Retina (tissue), 1 donor: ENCODE measurements around the gene RHBDD1.
A peak's percentile ranks its signal among the peaks of the same experiment; 100 is the strongest.

Source experiments
- DNase-seq: peaks from one replicate; pipeline ENCODE4 v3.0.0-alpha.2; 2016

RHBDD1 gene

GRCh38 chr2:226994775-226995174, 158.9 kb downstream of the RHBDD1 start:
- no peak for DNase-seq

DNA sequence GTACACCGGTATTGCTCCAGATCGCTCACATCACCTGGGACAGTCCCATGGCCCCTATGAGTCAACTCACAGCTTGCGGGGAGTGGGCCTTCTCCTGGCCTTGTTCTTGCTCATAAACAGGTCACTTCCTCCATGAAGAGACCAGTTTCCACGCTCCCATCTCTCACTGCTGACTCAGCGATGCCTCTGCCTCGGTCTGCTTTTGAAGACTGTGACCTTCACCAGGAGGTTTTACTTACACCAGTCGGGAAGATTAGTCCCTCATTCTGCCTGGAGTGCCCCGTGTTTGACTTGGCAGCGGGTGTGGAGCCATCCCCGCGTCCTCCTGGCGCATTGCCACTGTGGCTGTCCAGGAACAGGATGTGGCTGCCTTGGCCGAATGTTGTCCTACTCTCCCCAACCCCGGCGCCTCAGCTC, 159.8 kb downstream of the RHBDD1 start:
- DNase-seq: no peak

GRCh38 chr2:226999661-227000060, 163.8 kb downstream of the RHBDD1 start:
- no peak for DNase-seq

DNA sequence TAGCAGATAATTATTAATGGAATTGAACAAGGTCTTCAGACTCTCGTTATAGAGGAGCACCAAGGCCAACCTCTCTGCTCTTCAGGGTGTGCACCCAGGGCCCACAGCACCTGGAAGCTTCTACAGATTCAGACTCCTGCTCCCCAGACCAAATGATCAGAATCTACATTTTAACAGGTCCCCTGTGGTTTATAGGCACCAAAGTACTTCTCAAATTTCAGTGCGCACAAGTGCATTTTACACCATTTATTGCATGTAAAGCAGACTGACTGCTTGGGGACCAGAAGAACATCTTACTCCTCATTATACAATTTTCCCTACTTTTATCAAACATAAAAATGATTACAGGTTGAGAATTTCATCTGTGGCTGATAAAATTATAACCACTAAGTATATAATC, 164.3 kb downstream of the RHBDD1 start:
- DNase-seq: no peak

GRCh38 chr2:227004482-227004881, 168.6 kb downstream of the RHBDD1 start:
- DNase-seq: no peak

- peak; percentile 50 for DNase-seq
Observed at GRCh38 chr2:227006189-227006897, 170.5 kb downstream of the RHBDD1 start.

DNA sequence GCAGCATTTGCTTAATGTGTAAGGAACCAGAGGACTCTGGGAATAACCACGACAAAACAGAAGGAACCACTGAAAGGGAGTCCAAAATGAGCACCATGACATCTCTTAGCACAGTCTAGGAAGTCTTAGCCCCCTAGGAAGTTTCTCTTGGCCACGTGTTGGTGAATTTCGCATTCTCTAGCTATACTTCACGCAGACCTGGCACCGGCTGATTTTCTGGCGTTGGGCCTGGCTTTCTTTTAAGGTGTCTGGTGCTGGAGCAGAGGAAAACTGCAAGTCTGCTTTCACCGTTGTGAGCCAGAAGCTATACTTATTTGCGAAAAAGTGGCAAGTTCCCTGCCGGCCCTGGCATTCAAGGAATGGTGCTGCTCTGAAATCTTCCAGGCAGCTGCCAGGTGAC, 171.3 kb downstream of the RHBDD1 start:
- DNase-seq: no peak

- DNase-seq: no peak
Observed at GRCh38 chr2:227007940-227008339, 172.1 kb downstream of the RHBDD1 start.

DNA sequence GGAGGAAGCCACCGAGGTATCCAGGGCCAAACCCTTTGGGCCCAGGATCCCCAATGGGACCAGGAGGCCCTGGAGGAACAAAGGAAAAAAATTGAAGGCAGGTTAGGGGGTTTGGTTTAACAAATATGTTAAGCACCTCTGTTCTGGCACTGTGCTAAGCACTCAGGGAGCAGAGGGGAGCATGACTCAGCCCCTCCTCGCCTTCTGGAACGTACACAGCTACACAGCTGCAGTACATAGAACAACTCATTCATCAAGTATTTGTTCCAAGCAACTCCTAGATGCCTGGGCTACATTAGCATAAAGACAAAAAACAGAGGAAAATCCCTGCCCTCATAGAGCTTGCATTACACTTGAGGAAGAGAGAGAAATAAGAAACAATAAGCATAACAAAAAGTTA, 174.6 kb downstream of the RHBDD1 start:
- DNase-seq: no peak

DNA sequence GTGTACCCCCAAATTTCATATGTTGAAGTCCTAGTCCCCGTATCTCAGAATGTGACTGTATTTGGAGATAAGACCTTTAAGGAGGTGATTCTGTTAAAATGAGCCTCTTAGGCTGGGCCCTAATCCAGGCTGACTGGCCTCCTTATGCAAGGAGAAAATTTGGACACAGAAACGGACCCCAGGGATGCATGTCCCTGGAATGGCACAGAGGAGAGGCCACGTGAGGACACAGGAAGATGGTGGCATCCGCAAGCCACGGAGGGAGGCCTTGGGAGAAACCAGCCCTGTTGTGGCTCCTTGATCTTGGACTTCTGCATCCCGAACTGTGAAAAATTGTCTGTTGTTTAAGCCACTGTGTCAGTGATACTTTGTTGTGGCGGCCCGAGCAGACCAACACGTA, 177.5 kb downstream of the RHBDD1 start:
- no peak for DNase-seq

- no peak for DNase-seq
Observed at GRCh38 chr2:227013881-227014280, 178.0 kb downstream of the RHBDD1 start.

DNA sequence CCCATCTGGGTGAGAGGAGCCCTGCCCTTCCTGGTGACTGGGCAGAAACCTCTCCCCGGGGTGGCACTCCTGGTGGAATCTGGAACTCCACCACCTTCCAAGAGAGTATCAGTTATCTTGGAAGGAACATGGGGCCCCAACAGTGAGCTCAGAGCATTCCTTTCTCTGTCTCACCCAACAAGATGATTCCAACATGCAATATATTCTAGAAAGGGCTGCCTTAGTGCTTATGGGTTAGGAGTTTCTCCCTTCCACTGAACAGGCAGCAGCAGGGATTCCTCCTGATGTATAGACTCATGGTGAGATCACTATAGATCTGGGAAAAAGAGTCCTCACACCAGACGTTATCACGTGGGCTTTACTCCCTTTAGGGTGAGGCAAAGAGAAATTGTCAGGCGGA, 181.0 kb downstream of the RHBDD1 start:
- DNase-seq: no peak

- DNase-seq: no peak
Observed at GRCh38 chr2:227020416-227020815, 184.6 kb downstream of the RHBDD1 start.

- no peak for DNase-seq
Observed at GRCh38 chr2:227022608-227023007, 186.8 kb downstream of the RHBDD1 start.

GRCh38 chr2:227025510-227025909, 189.7 kb downstream of the RHBDD1 start:
- DNase-seq: no peak

DNA sequence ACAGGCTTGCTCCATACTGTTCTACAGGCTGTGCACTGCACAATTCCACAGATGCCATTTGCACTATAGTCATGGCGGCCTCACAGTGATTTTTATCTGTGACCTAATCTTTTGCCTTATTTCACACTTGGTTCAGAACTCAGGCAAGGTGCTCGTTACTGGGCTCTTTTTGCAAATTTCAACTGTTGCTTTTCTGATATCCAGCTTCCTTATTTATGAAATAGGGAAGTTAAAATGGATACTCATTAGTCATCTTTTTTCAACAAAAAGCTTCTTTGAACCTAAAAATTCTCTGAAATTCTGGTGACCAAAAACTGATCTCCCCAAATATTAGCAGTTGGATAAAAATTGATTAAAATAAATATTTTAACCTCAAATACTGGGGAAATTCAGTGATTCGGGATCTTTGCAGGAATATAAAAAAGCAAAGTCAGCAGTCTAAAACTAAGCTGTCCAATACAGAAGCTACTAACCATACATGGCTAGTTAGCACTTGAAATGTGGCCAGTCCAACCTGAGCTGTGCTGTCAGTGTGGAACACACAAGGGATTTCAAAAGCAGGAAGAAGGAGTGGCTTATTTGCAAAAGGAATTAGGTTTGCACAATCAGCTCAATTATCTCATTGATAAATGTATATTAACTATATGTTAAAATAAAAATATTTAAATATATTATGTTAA, 193.7 kb downstream of the RHBDD1 start:
- no peak for DNase-seq

DNA sequence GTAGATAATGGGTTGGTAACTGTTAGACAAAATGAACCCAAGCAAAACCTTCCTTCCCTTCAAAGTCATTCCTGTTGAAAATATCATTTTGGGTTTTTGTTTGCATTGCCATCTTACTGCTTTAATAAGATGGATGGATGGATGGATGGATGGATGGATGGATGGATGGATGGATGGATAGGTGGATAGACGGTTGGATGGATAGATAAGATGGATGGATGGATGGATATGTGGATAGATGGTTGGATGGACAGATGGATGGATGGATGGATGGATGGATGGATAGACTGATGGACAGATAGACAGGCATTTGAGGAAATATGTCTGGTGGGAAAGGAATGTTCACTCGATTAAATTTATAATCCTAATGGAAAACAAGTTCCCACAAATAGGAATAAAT, 194.9 kb downstream of the RHBDD1 start:
- DNase-seq: no peak

GRCh38 chr2:227031379-227031778, 195.5 kb downstream of the RHBDD1 start:
- no peak for DNase-seq

DNA sequence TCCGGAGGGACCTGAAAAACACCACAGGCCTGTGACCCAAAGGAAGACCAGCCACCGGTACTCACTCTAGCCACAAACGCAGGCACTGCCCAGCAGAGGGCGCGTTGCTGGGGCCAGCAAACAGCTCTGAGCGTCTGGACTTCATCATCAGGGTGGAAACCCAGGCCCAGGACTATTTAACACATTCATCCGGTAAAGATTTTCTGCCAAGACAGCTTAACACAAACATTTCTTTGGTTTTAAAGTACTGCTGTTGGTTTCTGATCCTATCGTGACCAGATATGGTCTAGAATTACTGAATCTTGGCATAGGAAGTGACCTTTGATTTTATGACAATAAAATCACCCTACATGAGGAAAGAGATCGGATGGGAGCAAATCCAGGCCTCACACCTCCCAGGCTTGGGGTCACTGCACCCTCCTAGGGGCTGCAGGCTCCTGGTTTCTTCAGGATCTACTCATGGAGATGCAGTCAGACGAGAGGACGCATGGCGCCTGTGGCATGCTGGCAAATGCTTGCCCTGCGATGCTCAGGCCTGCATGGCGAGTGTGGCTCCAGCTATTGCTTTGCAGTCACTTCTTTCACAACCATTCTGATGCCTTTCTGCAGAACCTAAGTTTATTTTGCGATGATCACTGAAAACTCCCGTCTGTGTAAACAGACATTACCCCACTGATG, 197.8 kb downstream of the RHBDD1 start:
- peak; percentile 34 for DNase-seq

DNA sequence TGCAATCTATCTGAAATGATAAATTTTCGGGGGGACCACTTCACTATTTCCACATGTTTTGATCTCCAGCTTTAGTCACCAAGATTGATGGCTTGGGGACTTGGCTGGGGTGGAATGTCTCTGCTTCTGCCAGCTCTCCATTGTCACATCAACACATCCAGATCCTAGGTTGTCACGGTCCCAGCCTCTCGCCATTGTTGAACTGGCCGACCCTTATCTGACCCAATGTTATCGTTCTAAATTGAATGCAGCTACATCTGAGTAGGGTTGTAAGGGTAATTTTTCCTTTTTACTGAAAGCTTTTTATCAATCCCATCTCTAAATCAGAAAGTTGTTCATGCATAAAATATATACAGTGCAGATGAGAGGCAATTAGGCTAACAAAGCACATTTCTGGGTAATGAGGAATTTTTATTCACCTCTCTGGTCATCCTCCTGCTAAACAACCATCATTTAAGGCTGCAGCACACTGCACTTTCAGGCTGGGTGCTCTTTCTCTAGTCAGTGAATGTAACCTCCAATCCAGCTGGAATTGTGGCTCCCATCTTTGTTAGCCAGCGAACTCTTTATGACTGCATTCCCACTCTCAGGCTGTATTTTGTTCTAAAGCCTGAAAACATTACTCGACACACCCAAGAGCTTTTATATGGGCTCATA, 200.0 kb downstream of the RHBDD1 start:
- DNase-seq: peak; percentile 33

DNA sequence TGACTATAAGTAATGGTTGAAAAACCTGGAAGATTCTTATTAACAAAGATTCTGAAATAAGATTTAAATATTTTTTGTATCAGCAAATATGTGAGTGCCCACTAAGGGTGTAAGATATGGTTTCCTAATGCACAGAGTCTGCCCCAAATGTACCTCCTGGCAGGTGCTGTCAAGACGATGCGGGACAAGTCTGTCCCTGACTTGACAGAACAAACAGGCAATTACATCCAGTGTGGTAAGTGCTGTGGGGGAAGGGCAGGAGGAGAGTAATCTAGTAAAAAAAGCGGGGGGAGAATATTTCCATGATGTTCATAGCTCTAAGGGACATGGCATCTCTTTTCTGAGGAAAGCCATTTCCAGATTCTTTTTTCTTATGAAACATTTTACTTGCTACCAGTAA, 200.7 kb downstream of the RHBDD1 start:
- peak; percentile 6 for DNase-seq

DNA sequence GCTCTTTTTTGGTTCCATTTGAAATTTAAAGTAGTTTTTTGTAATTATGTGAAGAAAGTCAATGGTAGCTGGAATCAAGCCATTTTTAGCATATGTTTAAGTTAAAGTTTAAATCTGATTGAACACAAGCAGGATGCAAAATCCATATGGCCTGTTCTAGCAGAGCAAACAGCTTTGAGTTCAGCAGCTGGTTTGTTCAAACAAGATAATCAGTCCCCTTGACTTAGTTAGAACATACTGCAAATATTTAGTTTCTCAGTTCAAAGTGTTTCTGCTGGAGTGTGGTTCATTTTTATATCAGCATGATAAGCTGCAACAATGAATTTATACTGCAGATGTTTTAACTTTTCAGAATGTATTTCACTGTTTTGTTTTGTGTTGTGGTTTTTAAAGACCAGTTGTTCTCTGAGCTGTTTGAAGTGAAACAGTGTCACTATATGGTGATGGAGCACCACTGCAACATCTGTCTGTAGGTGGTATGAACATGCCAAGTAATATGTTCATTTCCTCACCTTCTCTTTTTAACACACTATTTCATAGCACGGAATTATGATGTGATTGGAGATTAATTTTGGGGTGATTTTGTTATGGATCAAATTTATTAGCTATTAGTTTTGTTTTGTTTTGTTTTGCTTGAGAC, 202.8 kb downstream of the RHBDD1 start:
- DNase-seq: no peak

DNA sequence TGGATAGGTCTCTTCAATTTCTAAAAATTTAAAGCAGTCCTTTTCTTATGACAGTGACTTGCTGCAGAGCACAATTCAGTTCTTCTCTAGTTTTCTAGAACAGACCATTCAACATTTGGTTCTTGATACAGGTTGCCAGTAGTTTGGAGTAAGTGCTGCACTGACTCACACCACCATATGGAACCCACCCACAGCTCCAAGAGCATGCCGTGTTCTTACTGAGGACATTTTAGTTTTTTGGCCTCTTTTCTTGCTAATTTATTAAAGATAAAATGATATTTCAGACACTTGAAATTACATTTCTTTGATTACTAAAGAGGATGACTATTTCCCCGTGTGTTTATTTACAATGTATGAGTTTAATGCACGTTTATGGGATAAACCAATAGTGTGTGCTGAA, 208.1 kb downstream of the RHBDD1 start:
- no peak for DNase-seq
